Prostate gland (tissue), 2 donors: ENCODE results near the gene CABP7.

Experiments used
- CTCF ChIP-seq, 4 experiments: fragments of 200-600 bp in 2 of 4; fragments of 450-650 bp in 2 of 4; sonication (generic) in 2 of 4; IDR thresholded peaks; 1 replicate in 3 of 4; 2 replicates in 1 of 4; pipeline ENCODE4 v1.5.1; 2016 to 2019; ENCODE audit warnings: antibody characterized with exemption in 4 of 4, mild to moderate bottlenecking in 2 of 4, moderate library complexity in 2 of 4
- POLR2A ChIP-seq: fragments of 450-650 bp; IDR thresholded peaks from one replicate; pipeline ENCODE4 v1.6.1; 2016; ENCODE audit warnings: antibody characterized with exemption, mild to moderate bottlenecking

DNA sequence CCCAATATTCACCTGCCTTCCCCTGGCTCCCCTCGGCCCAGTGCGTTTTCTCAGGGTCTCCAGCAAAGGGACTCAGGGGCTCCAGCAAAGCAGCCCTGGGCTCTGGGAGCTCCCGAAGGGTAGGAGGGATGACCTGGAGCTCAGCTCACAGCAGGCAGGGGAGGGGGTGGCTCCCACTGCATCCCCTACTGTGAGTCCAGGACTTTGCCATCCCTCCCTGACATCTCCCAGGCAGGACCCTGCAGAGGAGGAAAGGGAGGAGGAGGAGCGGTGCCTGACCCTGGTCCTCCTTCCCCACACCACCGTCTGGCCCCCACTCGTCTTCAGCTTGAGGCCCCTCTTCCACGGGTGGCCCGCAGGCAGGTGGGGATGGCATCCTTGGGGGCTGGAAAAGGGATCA, 5.0 kb downstream of the CABP7 start:
- TF ChIP-seq CTCF (IDR thresholded peaks at IDR 0.05) (no peak), POLR2A (no peak)
